NCI-H460 (cell line): ENCODE results near the gene CHAF1A. TPM values are rescaled to one million over a fixed set of nuclear protein-coding genes. Genes with fewer than 3 reads are reported as not detected.

Experiments used
- DNase-seq: peaks from one replicate; pipeline ENCODE4 v3.0.0-alpha.2; 2016; ENCODE audit warnings: low read depth; ENCODE audit errors: extremely low read depth
- polyA plus RNA-seq: library from polyadenylated mRNA; depleted of rRNA; stranded (reverse); fragments of >200 nt; gene quantifications from 2 replicates; pipeline ENCODE4 v1.2.3, GENCODE V29; 2014; cell fraction: nucleus; rRNA removed
- total RNA-seq: library from RNA; depleted of rRNA; stranded (reverse); fragments of >200 nt; shearing (Covaris generic); gene quantifications from 2 replicates; pipeline ENCODE4 v1.2.3, GENCODE V29; 2014; rRNA removed

CHAF1A gene, protein sequence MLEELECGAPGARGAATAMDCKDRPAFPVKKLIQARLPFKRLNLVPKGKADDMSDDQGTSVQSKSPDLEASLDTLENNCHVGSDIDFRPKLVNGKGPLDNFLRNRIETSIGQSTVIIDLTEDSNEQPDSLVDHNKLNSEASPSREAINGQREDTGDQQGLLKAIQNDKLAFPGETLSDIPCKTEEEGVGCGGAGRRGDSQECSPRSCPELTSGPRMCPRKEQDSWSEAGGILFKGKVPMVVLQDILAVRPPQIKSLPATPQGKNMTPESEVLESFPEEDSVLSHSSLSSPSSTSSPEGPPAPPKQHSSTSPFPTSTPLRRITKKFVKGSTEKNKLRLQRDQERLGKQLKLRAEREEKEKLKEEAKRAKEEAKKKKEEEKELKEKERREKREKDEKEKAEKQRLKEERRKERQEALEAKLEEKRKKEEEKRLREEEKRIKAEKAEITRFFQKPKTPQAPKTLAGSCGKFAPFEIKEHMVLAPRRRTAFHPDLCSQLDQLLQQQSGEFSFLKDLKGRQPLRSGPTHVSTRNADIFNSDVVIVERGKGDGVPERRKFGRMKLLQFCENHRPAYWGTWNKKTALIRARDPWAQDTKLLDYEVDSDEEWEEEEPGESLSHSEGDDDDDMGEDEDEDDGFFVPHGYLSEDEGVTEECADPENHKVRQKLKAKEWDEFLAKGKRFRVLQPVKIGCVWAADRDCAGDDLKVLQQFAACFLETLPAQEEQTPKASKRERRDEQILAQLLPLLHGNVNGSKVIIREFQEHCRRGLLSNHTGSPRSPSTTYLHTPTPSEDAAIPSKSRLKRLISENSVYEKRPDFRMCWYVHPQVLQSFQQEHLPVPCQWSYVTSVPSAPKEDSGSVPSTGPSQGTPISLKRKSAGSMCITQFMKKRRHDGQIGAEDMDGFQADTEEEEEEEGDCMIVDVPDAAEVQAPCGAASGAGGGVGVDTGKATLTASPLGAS
- total RNA-seq: 10.8 and 13.1 TPM in 2 replicates
- 22.2 and 22.3 TPM in 2 replicates for polyA plus RNA-seq

DNA sequence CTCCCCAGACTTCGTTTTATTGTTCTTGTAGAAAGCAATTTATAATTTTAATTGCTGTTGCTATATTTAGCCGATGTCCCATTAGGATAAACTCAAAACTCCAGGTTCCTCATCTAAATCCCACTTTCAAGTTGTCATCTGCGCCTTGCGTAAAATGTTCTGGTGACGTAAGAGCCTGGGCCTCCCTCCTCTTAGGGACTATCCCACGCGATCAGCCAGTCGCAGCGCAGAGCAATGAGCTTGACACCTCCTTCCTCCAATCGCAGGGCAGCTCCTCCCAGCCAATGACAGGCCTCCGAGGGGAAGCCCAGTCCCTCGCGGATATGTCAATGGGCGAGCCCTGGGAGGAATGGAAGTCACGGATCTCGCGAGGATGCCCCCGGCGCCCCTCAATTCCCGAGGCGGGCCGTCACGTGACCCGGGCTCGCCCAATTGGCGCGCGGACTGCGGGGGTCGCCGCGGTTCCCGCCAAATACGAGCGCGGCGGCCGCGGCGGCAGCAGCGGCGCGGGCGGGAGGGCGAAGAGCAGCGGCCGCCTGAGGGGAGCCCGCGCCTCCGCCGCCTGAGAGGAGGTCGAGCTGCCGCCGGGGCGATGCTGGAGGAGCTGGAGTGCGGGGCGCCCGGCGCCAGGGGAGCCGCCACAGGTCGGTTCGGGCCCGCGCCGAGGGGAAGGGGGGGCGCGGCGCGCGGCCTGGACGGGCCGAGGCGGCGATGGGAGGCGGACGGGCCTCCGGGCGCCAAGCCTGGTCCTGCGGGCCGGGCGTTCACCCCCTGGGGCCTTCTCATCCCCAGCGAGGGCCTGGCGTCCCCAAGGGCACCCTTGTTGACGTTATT is at the start of gene CHAF1A:
TSS of gene CHAF1A (plus strand) at position 470 of the 834 bp plus-strand sequence. CDS start at position 593, 123 bp downstream.
- peak; percentile 99 for DNase-seq

GRCh38 chr19:4352701-4353121 is 49.7 kb upstream of the CHAF1A start:
- DNase-seq: peak; percentile 36

- no peak for DNase-seq
Measured at GRCh38 chr19:4354282-4354681, 48.2 kb upstream of the CHAF1A start.

GRCh38 chr19:4354897-4355296 is 47.5 kb upstream of the CHAF1A start:
- no peak for DNase-seq

- no peak for DNase-seq
Measured at GRCh38 chr19:4357095-4357797, 45.2 kb upstream of the CHAF1A start.

GRCh38 chr19:4357921-4358326 is 44.5 kb upstream of the CHAF1A start:
- DNase-seq: no peak

DNA sequence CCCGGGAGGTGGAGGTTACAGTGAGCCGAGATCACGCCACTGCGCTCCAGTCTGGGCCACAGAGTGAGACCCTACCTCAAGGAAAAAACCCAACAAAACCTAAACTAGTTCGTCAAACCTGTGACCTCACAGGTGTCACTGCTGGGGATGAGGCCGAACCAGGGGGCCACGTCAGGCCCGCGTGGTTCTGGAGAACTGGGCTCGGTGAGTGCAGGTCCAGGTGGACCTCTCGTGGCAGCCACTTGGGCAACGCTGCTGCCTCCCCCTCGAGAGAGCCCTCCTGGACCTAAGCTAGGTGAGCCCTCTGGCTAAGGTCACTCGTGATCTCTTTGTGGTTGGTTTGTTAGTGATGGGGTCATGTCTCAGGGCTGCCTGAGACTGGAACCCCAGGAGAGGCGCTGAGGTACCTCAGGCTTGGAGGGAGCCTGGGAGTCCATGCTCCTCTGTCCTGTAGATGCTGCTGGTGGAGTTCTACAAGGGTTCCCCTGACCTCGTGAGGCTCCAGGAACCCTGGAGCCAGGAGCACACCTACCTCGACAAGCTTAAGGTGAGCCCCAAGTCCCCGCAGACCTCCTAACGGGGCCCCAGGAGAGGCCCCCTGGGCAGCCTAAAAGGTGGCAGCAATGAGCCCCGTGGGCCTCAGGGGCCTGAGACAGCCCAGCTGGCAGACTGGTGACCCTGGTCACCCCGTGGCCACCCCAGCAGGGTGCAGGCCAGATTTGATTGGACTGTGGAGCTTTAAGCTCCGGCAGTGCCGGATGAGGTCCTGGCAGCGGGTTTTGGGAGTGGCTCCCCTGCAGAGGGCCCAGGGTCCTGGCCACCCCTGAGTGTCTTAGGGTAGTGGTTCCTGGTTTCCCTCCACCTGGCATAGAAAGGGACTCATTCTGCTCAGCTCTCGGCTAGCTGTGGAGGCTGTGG is 43.5 kb upstream of the CHAF1A start:
- DNase-seq: no peak

GRCh38 chr19:4359627-4360000 is 42.8 kb upstream of the CHAF1A start:
- no peak for DNase-seq

- DNase-seq: no peak
Measured at GRCh38 chr19:4360081-4360569, 42.3 kb upstream of the CHAF1A start.

GRCh38 chr19:4360641-4361151 is 41.7 kb upstream of the CHAF1A start:
- no peak for DNase-seq

GRCh38 chr19:4361152-4362046 is 41.0 kb upstream of the CHAF1A start:
- no peak for DNase-seq

GRCh38 chr19:4362101-4362828 is 40.2 kb upstream of the CHAF1A start:
- DNase-seq: no peak

DNA sequence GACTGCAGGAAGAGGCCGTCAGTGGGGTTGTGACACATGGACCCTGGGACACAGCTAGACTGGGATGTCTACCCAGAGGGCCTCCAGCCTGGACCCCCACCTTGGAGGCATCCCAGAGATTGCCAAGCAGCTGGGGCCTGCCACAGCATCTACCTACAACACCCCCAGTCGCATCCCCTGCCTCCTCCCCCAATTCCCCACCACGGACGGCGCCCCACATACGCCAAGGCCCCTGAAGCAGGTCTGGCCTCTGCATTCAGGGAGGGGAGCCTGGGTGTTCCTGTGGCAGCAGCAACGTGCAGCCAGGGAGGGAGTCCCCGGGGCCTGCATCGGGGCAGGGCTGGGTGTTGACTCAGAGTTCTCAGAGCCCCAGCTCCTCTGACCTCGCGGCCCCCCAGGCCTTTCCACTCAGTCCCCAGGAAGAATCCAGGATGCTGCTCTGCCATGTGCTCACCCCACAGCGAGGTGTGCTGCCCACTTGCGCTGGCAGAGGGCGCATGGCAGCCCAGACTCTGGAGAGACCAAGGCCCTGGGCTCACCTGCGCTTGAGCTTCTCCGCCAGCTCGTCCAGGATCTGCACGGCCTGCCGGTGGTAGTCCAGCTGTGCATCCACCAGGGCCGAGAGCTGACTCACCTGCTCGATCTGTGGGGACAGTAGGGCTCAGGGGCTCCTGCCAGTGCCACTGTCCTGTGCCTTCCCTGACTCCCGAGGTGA is 39.5 kb upstream of the CHAF1A start:
- DNase-seq: no peak

DNA sequence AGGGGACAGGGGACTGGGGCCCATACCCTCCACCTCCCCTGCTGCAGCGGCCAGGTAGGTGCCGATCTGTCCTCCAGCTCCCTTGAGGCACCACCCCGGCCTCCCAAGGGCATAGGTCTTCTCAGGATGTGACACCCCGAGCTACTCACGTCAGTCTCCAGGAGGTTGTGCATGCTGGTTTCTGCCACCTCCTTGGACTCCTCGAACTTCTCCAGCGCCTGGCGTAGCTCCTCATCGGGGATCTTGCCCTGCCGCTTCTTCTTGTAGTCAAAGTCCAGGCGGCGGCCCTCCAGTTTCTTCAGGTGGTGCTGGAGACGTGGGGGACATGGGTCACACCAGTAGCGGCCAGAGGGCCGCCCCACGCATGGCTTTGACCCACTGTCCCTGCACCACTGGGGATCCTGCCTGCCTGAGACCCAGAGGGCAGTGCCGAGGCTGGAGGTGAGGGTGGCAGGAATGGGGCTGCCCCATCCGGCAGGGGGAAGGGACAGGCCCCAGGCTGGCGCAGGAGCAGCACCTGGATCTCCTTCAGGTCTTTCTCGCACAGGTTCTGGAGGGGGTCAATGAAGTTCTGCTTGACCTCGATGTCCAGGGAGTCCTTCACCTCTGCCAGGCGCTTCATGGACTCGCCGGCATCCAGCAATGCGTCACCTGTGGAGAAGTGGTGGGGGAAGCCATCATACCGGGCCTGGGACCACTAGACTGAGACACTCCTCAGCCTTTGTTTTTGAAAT is 38.7 kb upstream of the CHAF1A start:
- DNase-seq: no peak

GRCh38 chr19:4365341-4365740 is 37.1 kb upstream of the CHAF1A start:
- no peak for DNase-seq
